GM06990 (cell line): Measurements from ENCODE around the gene AKR1C4.
"Not testable (repeated sequence)": the region's sequence is repeated elsewhere in the genome, so short reads cannot be mapped to it uniquely, and the experiment has no call there.

Source experiments
- DNase-seq: peaks from one replicate; pipeline ENCODE4 v3.0.0-alpha.2; 2011; ENCODE audit not compliant: insufficient read length; ENCODE audit errors: extremely low read depth
- H3K27me3 ChIP-seq: replicated peaks from 2 replicates; pipeline ENCODE4 v1.6.0; 2011; ENCODE audit warnings: low read length; ENCODE audit not compliant: control insufficient read depth, insufficient read depth
- H3K36me3 ChIP-seq: 2 replicates; pipeline ENCODE4 v1.5.1; 2011; ENCODE audit warnings: low read length; ENCODE audit not compliant: control insufficient read depth, insufficient read depth
- H3K4me3 ChIP-seq: replicated peaks from 2 replicates; pipeline ENCODE4 v1.5.1; 2011; ENCODE audit warnings: low read depth, mild to moderate bottlenecking, control low read depth, low read length
- CTCF ChIP-seq: IDR thresholded peaks from 2 replicates; pipeline ENCODE4 v1.5.1; 2011; ENCODE audit warnings: low read length, control low read depth, mild to moderate bottlenecking, inconsistent platforms; ENCODE audit not compliant: insufficient read depth, poor library complexity, severe bottlenecking

The AKR1C4 gene

GRCh38 chr10:5210261-5210660 lies 13.6 kb downstream of the AKR1C4 start:
- not testable (repeated sequence) for DNase-seq, H3K27me3 ChIP-seq, H3K4me3 ChIP-seq, H3K36me3 ChIP-seq
- peak; percentile 27 for TF ChIP-seq CTCF

GRCh38 chr10:5211696-5212536 lies 15.3 kb downstream of the AKR1C4 start:
- no peaks in the 10 kb centered on the region for H3K36me3 ChIP-seq
- TF ChIP-seq CTCF, result no peak
- H3K4me3 ChIP-seq, result no peak overlapping the region
- H3K27me3 ChIP-seq, result no peaks in the 10 kb centered on the region
- no peak for DNase-seq

GRCh38 chr10:5216801-5217200 lies 20.2 kb downstream of the AKR1C4 start:
- Histone ChIP-seq H3K27me3 (no peaks in the 10 kb centered on the region), H3K4me3 (no peak overlapping the region), H3K36me3 (no peaks in the 10 kb centered on the region)
- TF ChIP-seq CTCF, result no peak
- no peak for DNase-seq

GRCh38 chr10:5219262-5219661 lies 22.6 kb downstream of the AKR1C4 start:
- DNase-seq, result no peak
- Histone ChIP-seq H3K27me3 (no peaks in the 10 kb centered on the region), H3K4me3 (no peak overlapping the region), H3K36me3 (no peaks in the 10 kb centered on the region)
- no peak for TF ChIP-seq CTCF

GRCh38 chr10:5222942-5223341 lies 26.3 kb downstream of the AKR1C4 start:
- not testable (repeated sequence) for H3K36me3 ChIP-seq, H3K27me3 ChIP-seq, H3K4me3 ChIP-seq, DNase-seq

GRCh38 chr10:5229019-5229418 lies 32.4 kb downstream of the AKR1C4 start:
- Histone ChIP-seq H3K27me3 (no peaks in the 10 kb centered on the region), H3K4me3 (no peak overlapping the region), H3K36me3 (no peaks in the 10 kb centered on the region)
- DNase-seq, result no peak
- TF ChIP-seq CTCF, result no peak
